Measurements from ENCODE around the gene RAMP3.
"Not testable (repeated sequence)": the region's sequence is repeated elsewhere in the genome, so short reads cannot be mapped to it uniquely, and the experiment has no call there.

- not testable (repeated sequence) for TF ChIP-seq EZH2 (IDR thresholded peaks at IDR 0.05); POLR2AphosphoS5 (IDR thresholded peaks at IDR 0.05; ENCODE audit: borderline replicate concordance, low read depth, low read length)
Observed at GRCh38 chr7:45114257-45114656, 43.3 kb upstream of the RAMP3 start.

Measured in SK-N-MC (cell line).